Breast epithelium (tissue), 3 donors: ENCODE measurements around the gene CA7.

ENCODE experiments used
- POLR2A ChIP-seq: fragments of 450-650 bp; IDR thresholded peaks from one replicate; pipeline ENCODE4 v1.6.1; 2016; ENCODE audit warnings: antibody characterized with exemption, mild to moderate bottlenecking, moderate library complexity
- TF ChIP-seq, protein P1 (sequence below), 3 donors: fragments of 450-650 bp; IDR thresholded peaks; one replicate each; pipeline ENCODE4 v1.5.1; 2016 to 2017; ENCODE audit warnings: antibody characterized with exemption in 3 of 3, mild to moderate bottlenecking in 3 of 3, moderate library complexity in 3 of 3

DNA sequence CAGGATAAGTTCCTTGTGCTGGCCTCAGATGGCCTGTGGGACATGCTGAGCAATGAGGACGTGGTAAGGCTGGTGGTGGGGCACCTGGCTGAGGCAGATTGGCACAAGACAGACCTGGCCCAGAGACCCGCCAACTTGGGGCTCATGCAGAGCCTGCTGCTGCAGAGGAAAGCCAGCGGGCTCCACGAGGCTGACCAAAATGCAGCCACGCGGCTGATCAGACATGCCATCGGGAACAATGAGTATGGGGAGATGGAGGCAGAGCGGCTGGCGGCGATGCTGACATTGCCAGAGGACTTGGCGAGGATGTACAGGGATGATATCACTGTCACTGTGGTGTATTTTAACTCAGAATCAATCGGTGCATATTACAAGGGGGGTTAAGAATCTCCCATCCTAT, 41.3 kb downstream of the CA7 start:
- TF ChIP-seq, protein P1, sequence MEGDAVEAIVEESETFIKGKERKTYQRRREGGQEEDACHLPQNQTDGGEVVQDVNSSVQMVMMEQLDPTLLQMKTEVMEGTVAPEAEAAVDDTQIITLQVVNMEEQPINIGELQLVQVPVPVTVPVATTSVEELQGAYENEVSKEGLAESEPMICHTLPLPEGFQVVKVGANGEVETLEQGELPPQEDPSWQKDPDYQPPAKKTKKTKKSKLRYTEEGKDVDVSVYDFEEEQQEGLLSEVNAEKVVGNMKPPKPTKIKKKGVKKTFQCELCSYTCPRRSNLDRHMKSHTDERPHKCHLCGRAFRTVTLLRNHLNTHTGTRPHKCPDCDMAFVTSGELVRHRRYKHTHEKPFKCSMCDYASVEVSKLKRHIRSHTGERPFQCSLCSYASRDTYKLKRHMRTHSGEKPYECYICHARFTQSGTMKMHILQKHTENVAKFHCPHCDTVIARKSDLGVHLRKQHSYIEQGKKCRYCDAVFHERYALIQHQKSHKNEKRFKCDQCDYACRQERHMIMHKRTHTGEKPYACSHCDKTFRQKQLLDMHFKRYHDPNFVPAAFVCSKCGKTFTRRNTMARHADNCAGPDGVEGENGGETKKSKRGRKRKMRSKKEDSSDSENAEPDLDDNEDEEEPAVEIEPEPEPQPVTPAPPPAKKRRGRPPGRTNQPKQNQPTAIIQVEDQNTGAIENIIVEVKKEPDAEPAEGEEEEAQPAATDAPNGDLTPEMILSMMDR (IDR thresholded peaks at IDR 0.05), result no peak
- no peak for TF ChIP-seq POLR2A
